ENCODE results near the gene ZNF385B. TPM values are rescaled to one million over a fixed set of nuclear protein-coding genes. Genes with fewer than 3 reads are reported as not detected.

ZNF385B gene
- total RNA-seq, 1 experiment from 2014 or later: 9.3 TPM

DNA sequence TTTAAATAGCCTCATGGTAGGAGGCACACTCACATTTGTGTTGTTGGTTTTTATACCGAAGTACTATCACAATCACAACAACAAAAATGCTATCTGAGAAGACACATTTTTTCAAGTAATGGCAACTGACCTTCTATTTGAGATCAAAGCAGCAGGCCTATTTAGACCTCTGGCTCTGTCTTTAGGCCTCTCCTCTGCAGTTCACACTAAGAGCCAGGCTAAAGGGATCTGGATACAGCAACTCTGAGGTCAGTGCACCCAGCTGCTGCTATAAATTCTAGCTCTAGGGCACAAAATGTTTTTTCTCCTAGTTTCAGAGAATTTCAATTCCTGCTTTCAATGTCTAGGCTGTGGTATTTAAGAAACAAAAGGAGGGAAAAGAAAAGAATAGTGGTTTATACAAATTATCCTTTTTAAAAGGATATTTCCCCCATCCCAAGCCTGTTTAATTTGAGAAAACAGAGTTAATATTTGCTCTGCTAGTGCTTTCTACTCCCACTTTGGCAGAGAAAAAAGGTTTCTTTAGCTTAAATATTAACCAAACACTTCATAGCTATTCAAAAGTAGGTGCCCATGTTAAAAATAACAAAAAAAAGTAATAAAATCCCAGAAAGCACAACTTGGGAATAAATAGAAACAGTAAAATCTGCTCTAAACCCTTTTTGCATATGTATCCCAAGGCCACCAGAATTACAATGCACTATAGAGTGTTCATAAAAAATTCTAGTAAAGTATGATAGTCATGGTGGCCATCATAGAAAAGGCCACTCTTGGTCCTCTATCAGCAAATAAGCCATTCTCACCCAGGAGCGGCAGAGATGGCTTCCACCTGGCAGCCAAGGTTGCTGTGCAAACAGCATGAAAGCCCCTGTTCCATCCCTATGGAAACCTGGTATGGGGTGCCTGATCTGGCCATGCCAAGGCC, 303.1 kb downstream of the ZNF385B start:
- Histone ChIP-seq H3K9ac (ENCODE audit: low read length) (no peak overlapping the region), H3K4me1 (ENCODE audit: control insufficient read depth in 1 of 2, insufficient read depth in 2 of 2, low read length in 2 of 2) (no peaks in the 10 kb centered on the region), H3K4me3 (replicated peaks in 1 of 2; ENCODE audit: low read depth in 1 of 2, low read length in 2 of 2) (no peak overlapping the region), H3K79me2 (ENCODE audit: insufficient read depth, low read length) (no peaks in the 10 kb centered on the region), H3K9me3 (ENCODE audit: control insufficient read depth in 1 of 2, insufficient read depth in 1 of 2, low read depth in 1 of 2, low read length in 2 of 2) (no peaks in the 10 kb centered on the region), H4K20me1 (ENCODE audit: insufficient read depth) (no peaks in the 10 kb centered on the region), H3K36me3 (ENCODE audit: control insufficient read depth in 1 of 2, insufficient read depth in 2 of 2, low read length in 2 of 2) (no peaks in the 10 kb centered on the region), H3K27ac (ENCODE audit: low read depth, low read length) (no peak overlapping the region), H3K9me2 (ENCODE audit: insufficient read depth) (no peaks in the 10 kb centered on the region), H3K4me2 (ENCODE audit: low read length) (no peak overlapping the region), H2AFZ (ENCODE audit: low read depth, low read length, poor library complexity, severe bottlenecking) (no peak overlapping the region), H3K27me3 (ENCODE audit: insufficient read depth, low read length) (no peaks in the 10 kb centered on the region)
- CTCF ChIA-PET: no interaction called here
- RAD21 ChIA-PET (ENCODE audit: low non-redundant PET in 1 of 2, low total read pairs in 2 of 2, uncharacterized antibody in 2 of 2, unreplicated experiment in 2 of 2): no interaction called here
- no peak for ATAC-seq
- POLR2A ChIA-PET: no interaction called here
- TF ChIP-seq RAD21 (IDR thresholded peaks at IDR 0.05; ENCODE audit: low read depth): no peak
- TF ChIP-seq FOSL1 (IDR thresholded peaks at IDR 0.05; ENCODE audit: low read depth): no peak
- no peak for TF ChIP-seq JUND (IDR thresholded peaks at IDR 0.05)
- no peak for TF ChIP-seq TCF7L2 (IDR thresholded peaks at IDR 0.05; ENCODE audit: borderline replicate concordance, extremely low read depth, insufficient read depth, insufficient read length)
- no peak for TF ChIP-seq CTCF (IDR thresholded peaks at IDR 0.05 in 2 of 3, conservative IDR thresholded peaks at IDR 0.05 in 1 of 3; ENCODE audit: borderline replicate concordance in 1 of 3, insufficient read depth in 1 of 3, low read depth in 2 of 3, low read length in 2 of 3)
- no peak for TF ChIP-seq SRF (IDR thresholded peaks at IDR 0.05; ENCODE audit: low read depth)
- no peak for TF ChIP-seq REST (IDR thresholded peaks at IDR 0.05; ENCODE audit: low read depth)
- TF ChIP-seq ELF1 (IDR thresholded peaks at IDR 0.05; ENCODE audit: borderline replicate concordance, low read depth): no peak
- TF ChIP-seq SP1 (IDR thresholded peaks at IDR 0.05; ENCODE audit: low read depth): no peak
- no peak for TF ChIP-seq EZH2phosphoT487 (IDR thresholded peaks at IDR 0.05; ENCODE audit: borderline replicate concordance)
- no peak for TF ChIP-seq ATF3 (IDR thresholded peaks at IDR 0.05)
- TF ChIP-seq ZNF274 (IDR thresholded peaks at IDR 0.05; ENCODE audit: low read depth, low read length): no peak
- TF ChIP-seq ZFX (IDR thresholded peaks at IDR 0.05): no peak
- TF ChIP-seq YY1 (IDR thresholded peaks at IDR 0.05; ENCODE audit: extremely low read depth, insufficient replicate concordance, low read depth, low read length): no peak
- TF ChIP-seq, protein P1, sequence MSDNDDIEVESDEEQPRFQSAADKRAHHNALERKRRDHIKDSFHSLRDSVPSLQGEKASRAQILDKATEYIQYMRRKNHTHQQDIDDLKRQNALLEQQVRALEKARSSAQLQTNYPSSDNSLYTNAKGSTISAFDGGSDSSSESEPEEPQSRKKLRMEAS (IDR thresholded peaks at IDR 0.05): no peak
- intact Hi-C loops (cut with micrococcal nuclease): no loop called here
- BruUV-seq (replicated peaks): no TSS peak
- no peak for DNase-seq (ENCODE audit: low read depth, low spot score)

All from HCT116 (cell line).